ENCODE results near the gene LIPC.

Gene LIPC

DNA sequence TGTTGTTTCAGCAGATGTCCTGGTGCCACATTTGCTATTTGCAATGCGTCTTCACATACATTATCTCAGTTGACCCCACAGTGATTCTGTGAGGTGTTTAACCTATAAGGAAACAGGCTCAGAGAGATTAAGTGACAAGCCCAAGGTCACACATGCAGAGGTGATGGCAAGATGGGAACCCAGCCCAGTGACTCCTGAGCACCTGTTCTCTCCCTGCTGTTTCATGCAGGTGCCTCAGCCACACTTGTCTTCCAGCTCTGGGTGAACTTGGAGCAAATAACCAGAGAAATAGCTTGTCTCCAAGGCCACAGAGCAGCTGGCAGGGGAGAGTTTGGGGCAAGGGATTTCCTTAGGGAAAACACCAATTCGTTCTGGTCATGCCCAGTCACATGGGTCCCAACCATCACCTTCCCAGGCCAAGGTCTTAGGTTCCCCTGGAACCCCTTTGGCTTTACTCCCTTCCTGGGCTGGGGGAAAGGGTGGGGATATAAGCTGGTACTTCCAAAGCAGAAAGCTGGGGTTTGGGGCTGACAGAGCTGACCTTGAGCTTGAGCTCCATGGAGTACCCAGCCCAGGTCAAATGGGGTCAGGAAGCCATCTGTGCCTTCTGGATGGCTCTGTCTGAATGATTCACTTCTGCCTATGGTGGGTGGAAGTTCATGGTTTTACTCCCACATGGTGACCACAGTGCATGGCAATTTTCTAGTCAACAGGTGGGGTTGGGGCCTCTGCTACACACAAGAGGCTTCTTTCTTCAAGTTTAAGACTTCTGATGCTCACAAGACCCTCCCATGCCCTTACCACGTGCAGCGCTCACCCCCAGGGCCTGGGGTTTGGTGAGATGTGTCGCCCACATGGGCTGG, 22.4 kb downstream of the LIPC start:
- DNase-seq (ENCODE audit: extremely low read depth, low read depth): no peak
- TF ChIP-seq, protein P1, sequence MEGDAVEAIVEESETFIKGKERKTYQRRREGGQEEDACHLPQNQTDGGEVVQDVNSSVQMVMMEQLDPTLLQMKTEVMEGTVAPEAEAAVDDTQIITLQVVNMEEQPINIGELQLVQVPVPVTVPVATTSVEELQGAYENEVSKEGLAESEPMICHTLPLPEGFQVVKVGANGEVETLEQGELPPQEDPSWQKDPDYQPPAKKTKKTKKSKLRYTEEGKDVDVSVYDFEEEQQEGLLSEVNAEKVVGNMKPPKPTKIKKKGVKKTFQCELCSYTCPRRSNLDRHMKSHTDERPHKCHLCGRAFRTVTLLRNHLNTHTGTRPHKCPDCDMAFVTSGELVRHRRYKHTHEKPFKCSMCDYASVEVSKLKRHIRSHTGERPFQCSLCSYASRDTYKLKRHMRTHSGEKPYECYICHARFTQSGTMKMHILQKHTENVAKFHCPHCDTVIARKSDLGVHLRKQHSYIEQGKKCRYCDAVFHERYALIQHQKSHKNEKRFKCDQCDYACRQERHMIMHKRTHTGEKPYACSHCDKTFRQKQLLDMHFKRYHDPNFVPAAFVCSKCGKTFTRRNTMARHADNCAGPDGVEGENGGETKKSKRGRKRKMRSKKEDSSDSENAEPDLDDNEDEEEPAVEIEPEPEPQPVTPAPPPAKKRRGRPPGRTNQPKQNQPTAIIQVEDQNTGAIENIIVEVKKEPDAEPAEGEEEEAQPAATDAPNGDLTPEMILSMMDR (IDR thresholded peaks at IDR 0.05; ENCODE audit: low read depth, low read length): no peak

- DNase-seq (ENCODE audit: extremely low read depth, low read depth): no peak
Measured at GRCh38 chr15:58454950-58455401, 23.2 kb downstream of the LIPC start.

DNA sequence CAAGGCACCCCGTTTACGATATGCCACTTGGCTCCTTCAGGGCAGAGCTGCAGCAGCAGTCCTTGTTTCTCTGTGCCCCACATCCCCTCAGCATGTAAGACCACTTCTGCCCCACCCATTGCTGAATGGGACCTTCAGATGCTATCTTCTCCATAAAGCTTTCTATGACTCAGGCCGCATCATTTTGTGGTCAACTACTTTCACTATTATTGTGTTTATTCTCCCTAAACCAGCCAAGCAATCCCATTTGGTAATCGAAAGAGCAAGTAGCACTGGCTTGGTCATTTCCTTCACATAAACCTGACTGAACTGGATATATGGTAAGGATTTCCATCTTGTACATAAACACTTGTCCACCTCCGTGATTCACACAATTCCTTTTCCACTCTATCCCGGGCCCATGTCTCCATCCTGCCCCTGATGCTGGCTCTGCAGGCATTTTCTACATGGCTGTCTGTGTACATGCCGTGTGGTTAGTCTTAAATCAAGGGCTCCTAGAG, 25.7 kb downstream of the LIPC start:
- TF ChIP-seq, protein P1 (IDR thresholded peaks at IDR 0.05; ENCODE audit: low read depth, low read length): no peak
- DNase-seq (ENCODE audit: extremely low read depth, low read depth): peak; percentile 12

More at GRCh38 chr15:58454950-58455401, 23.2 kb downstream of the LIPC start:
- TF ChIP-seq, protein P1 (IDR thresholded peaks at IDR 0.05; ENCODE audit: low read depth, low read length): no peak

DNA sequence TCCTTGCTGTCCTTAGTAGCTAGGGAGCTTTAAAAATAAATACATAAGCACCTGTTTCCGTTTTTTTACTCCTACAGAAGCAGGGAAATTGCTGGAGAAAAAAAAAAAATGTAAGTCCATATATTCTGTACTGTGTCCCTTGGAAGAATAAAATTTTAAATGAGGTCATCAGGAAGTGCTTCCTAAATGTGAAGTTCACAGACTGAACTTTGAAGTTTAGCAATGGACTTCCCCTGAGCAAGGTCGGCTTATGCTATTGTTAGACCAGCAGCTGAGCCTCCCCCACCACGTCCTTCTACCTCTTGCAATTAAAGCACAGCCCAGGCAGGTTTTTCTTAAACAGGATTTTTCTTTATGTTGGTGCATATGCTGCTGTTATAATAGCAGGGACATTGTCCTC, 26.3 kb downstream of the LIPC start:
- TF ChIP-seq, protein P1 (IDR thresholded peaks at IDR 0.05; ENCODE audit: low read depth, low read length): no peak
- no peak for DNase-seq (ENCODE audit: extremely low read depth, low read depth)

- TF ChIP-seq, protein P1 (IDR thresholded peaks at IDR 0.05; ENCODE audit: low read depth, low read length): no peak
- no peak for DNase-seq (ENCODE audit: extremely low read depth, low read depth)
Measured at GRCh38 chr15:58459045-58459444, 27.3 kb downstream of the LIPC start.

GRCh38 chr15:58459560-58459959, 27.8 kb downstream of the LIPC start:
- TF ChIP-seq, protein P1 (IDR thresholded peaks at IDR 0.05; ENCODE audit: low read depth, low read length): no peak

GRCh38 chr15:58460116-58460790, 28.5 kb downstream of the LIPC start:
- TF ChIP-seq, protein P1 (IDR thresholded peaks at IDR 0.05; ENCODE audit: low read depth, low read length): no peak
- no peak for DNase-seq (ENCODE audit: extremely low read depth, low read depth)

More at GRCh38 chr15:58459560-58459959, 27.8 kb downstream of the LIPC start:
- no peak for DNase-seq (ENCODE audit: extremely low read depth, low read depth)
